Colonic mucosa (tissue), 4 donors: ENCODE data around the gene CXCL10. TPM values are rescaled to one million over a fixed set of nuclear protein-coding genes. Genes with fewer than 3 reads are reported as not detected.

Source experiments
- DNase-seq: peaks from one replicate; pipeline ENCODE4 v3.0.0-alpha.2; 2020
- H3K27ac ChIP-seq: fragments of 200-600 bp; one replicate; pipeline ENCODE4 v1.8.0; 2021
- H3K27me3 ChIP-seq: fragments of 200-600 bp; one replicate; pipeline ENCODE4 v1.8.0; 2021
- H3K36me3 ChIP-seq: fragments of 200-600 bp; one replicate; pipeline ENCODE4 v1.8.0; 2021
- H3K4me1 ChIP-seq: fragments of 200-600 bp; one replicate; pipeline ENCODE4 v1.8.0; 2021; ENCODE audit warnings: mild to moderate bottlenecking
- H3K4me3 ChIP-seq: fragments of 200-600 bp; one replicate; pipeline ENCODE4 v1.8.0; 2021
- H3K9ac ChIP-seq, 2 donors: one replicate each; pipeline ENCODE4 v1.7.0; 2013; ENCODE audit warnings: control low read depth in 2 of 2, low read depth in 2 of 2, low read length in 2 of 2
- H3K9me3 ChIP-seq: fragments of 200-600 bp; one replicate; pipeline ENCODE4 v1.8.0; 2021
- CTCF ChIP-seq: fragments of 200-600 bp; IDR thresholded peaks from one replicate; pipeline ENCODE4 v1.8.0; 2022; ENCODE audit warnings: antibody characterized with exemption, mild to moderate bottlenecking
- intact Hi-C: fragments of 100-400 bp; cut with DNase I; formaldehyde crosslinking; loops from one replicate; pipeline ENCODE4 v1.14.1; 2022
- total RNA-seq, 2 donors: library from RNA; stranded (reverse); fragmentation: NEBNext Ultra II Directional in 1 of 2; extraction: Animal tissue kit (Norgen Biotek cat#: 25700) in 1 of 2; gene quantifications; one replicate each; pipeline ENCODE4 v1.2.1, GENCODE V29; 2021
- donor health status: healthy.
- donor health status: DM: no; HTN: no; CAD: no.
- donor health status: DM: no; HTN: no; CAD: no.

CXCL10 gene
- total RNA-seq, 2 donors from 2014 or later, result 0.72 to 0.90 TPM

GRCh38 chr4:76009311-76009710 is 14.0 kb downstream of the CXCL10 start:
- intact Hi-C loops, result no loop called here
- no peaks in the 10 kb centered on the region for H3K27me3 ChIP-seq
- H3K4me3 ChIP-seq, result no peak overlapping the region
- no peak overlapping the region for H3K27ac ChIP-seq
- no peak overlapping the region for H3K9ac ChIP-seq
- no peaks in the 10 kb centered on the region for H3K36me3 ChIP-seq
- no peak for DNase-seq
- no peaks in the 10 kb centered on the region for H3K9me3 ChIP-seq
- no peaks in the 10 kb centered on the region for H3K4me1 ChIP-seq
- TF ChIP-seq CTCF, result no peak

GRCh38 chr4:76007089-76007862 is 16.0 kb downstream of the CXCL10 start, which contains the start of gene CXCL9:
CXCL9 (minus strand) TSS chr4:76007509; CDS start chr4:76007449, 60 bp downstream.
- H3K9ac ChIP-seq, result no peak within 1 kb of the TSS
- H3K9me3 ChIP-seq, result no peaks in the 10 kb centered on the region
- no peaks in the 10 kb centered on the region for H3K36me3 ChIP-seq
- H3K4me3 ChIP-seq, result no peak within 1 kb of the TSS
- TF ChIP-seq CTCF, result no peak
- DNase-seq, result no peak
- no peak within 1 kb of the TSS for H3K27ac ChIP-seq
- intact Hi-C loops, result no loop called here
- H3K27me3 ChIP-seq, result no peaks in the 10 kb centered on the region
- H3K4me1 ChIP-seq, result no peaks in the 10 kb centered on the region

GRCh38 chr4:76003620-76004019 is 19.7 kb downstream of the CXCL10 start:
- Histone ChIP-seq H3K4me3 (no peak overlapping the region), H3K9me3 (no peaks in the 10 kb centered on the region), H3K27ac (no peak overlapping the region), H3K27me3 (no peaks in the 10 kb centered on the region), H3K9ac (no peak overlapping the region), H3K36me3 (no peaks in the 10 kb centered on the region), H3K4me1 (no peaks in the 10 kb centered on the region)
- TF ChIP-seq CTCF, result no peak
- intact Hi-C loops, result no loop called here
- no peak for DNase-seq

- no peak for DNase-seq
- no peaks in the 10 kb centered on the region for H3K9me3 ChIP-seq
- no peak overlapping the region for H3K27ac ChIP-seq
- no peak overlapping the region for H3K4me3 ChIP-seq
- H3K36me3 ChIP-seq, result no peaks in the 10 kb centered on the region
- no peak overlapping the region for H3K9ac ChIP-seq
- H3K27me3 ChIP-seq, result no peaks in the 10 kb centered on the region
- no peaks in the 10 kb centered on the region for H3K4me1 ChIP-seq
- intact Hi-C loops, result no loop called here
- TF ChIP-seq CTCF, result no peak
These were observed 20.3 kb downstream of the CXCL10 start for GRCh38 chr4:76003035-76003434.

- intact Hi-C loops, result no loop called here
- Histone ChIP-seq H3K4me1 (no peaks in the 10 kb centered on the region), H3K9me3 (no peaks in the 10 kb centered on the region), H3K27me3 (no peaks in the 10 kb centered on the region), H3K4me3 (no peak overlapping the region), H3K36me3 (no peaks in the 10 kb centered on the region), H3K9ac (no peak overlapping the region), H3K27ac (no peak overlapping the region)
- no peak for DNase-seq
- no peak for TF ChIP-seq CTCF
These were observed 21.1 kb downstream of the CXCL10 start for GRCh38 chr4:76002176-76002575.
